ENCODE measurements around the gene CACNB3.

The CACNB3 gene

DNA sequence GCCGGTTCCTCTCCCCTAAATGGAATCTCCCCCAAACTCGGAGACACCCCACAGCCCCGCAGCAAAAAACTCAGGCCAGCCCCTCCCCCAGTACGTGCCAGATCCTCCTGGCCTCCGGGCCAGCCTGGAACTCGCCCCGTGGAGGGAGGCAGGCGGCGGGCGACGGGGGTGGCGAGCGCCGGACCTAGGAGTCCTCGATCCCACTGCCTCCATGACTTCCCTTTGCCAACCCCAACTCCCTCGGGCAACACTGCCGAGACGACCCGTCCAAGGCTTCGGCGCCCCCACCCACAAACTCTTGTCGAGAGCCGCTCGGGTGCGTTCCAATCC, 29.8 kb upstream of the CACNB3 start:
- no peak for DNase-seq (ENCODE audit: low read depth in 2 of 3, low spot score in 2 of 3)

DNA sequence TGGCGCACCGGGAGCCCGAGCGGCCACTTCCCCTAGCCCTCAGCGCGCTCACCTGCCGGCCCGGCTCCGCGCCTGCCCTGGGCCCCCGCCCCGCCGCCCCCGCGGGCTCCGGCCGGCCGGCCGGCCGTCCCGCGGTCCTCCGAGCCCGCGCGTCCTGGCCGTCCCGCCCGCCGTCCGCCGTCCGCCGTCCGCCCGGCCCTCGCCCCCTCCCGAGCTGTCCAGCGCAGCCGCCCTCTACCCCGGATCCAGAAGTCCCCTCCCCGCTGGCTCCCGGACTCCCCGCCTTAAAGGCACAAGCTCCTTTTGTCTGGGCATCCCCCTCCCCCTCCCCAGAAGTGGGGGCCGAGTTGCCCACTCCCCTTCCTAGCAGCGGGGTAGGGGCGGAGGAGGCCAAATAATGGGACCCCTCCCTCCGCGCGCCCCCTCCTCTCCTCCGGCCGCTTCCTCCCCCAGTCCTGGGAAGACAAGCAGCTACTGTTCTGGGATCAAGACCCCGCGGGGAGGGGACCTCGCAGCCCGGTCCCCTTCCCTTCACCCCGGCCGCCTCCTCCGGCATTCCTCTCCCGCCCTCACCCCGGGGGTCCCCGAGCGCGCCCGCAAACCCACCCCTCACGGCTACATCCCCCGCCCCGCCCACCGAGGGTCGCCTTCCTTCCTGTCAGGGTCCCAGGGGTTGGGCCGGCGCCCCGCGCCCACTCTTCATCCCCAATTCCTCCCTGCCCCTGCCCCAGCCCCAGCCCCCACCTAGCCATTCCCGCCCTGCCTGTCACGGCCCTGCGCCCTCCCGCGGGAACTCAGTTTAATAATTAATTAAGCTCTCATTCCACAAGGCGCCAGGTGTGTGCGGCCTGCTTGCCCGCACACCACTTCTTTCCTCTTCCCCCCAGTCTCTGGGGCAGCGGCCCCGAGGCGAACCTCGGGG, 29.2 kb upstream of the CACNB3 start, which contains the start of gene ADCY6:
Gene ADCY6, minus strand, starts transcription at position 236 of the 922 bp plus-strand sequence. CDS start 5,655 bp downstream, outside the sequence.
- no peak for DNase-seq (ENCODE audit: low read depth in 2 of 3, low spot score in 2 of 3)

DNA sequence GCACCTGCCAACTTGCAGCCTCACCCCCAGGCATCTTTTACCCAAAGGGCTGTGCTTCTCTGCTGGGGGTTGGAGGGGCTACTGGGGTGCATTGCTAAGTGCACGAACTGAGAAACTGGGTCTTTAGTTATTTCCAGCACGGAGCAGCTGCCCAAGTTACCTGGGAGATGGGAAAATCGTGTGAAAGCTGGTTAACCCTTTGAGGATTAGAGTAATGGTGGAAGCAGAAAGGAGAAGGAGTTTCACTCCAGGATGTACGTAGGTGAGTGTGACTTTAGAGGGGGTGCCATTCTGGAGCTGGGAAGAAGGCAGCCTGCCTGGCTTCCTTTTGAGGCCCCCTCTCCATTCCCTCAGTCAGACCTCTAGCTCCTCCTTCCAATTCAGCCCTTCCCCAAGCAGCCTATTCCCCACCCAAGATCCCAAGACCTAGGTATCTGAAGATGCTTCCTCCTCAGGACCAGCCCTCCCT, 28.4 kb upstream of the CACNB3 start:
- no peak for DNase-seq (ENCODE audit: low read depth in 2 of 3, low spot score in 2 of 3)

DNA sequence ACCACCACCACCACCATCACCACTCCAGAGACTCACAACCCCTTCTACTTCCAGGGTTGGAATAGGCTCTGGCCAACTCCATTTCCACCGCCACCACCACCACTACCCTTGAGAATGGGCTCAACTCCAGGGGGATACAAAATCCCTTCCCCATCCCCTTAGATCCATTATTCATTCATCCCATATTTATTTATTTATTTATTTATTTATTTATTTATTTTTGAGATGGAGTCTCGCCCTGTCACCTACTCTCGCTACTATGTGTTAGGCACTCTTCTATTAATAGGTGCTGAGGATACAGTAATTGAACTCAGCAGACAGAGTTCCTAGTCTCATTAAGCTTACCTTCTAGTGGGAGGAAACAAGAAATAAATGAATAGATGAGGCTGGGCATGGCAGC, 24.6 kb upstream of the CACNB3 start:
- no peak for DNase-seq (ENCODE audit: low read depth in 2 of 3, low spot score in 2 of 3)

DNA sequence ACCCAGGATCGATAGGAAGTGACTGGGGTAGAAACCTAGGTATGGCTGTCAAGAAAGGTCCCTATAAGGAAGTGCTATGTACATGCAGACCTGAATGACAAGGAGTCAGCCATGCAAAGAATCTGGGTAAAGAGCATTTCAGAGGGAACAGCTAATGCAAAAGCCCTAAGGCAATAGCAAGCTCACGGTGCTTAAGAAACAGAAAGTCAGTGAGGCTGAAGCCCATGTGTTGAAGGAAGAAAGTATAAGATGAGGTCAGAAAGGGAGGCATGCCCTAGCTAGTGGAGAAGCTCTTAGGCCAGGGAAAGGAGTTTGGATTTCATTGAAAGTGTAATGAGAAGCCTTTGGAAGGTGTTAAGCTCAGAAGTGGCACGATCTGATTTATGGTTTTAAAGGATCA, 23.4 kb upstream of the CACNB3 start:
- DNase-seq (ENCODE audit: low read depth in 2 of 3, low spot score in 2 of 3) = no peak

DNA sequence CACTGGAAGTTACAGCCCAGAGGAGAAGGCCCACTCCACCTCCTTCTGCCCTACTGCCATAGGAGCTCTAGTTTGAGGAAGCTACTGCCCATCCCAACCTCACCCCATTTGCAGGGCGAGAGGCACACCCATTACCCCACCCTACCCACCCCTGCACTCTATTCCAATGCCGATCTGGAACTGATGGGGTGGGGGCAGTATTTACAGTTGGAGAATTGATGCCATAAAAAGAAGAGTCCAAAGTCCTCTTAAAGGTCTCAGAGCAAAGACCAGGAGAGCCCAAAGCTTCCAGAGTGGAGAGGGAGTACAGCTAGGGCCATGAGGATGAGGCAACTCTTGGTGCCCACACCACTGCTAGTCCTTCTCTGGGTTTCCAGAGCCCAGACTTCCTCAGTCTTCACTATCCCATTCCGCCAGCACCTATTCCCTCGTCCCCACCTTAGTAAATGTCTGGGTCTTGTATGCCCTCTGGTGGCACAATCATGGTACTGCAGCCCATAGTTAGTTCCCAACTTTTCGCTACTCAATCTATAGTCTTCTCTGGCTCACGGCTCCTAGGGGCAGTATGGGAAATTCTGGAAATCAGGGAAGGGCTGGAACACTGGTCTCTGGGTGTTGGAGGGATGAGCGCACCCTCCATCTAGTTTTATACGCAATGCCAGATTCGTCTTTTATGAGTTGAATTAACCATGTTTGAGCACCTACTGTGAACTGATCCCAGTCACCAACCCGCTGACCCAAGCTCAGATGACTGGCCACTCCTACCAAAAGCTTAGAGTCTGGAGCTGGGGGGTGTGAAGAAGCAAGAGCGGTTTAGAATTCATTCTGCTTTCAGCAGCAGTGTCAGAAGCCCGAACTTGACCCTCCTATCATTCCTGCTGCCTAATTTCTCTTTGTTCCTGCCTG, 22.5 kb upstream of the CACNB3 start:
- peak in 1 of 3 experiments; percentile 48 for DNase-seq (ENCODE audit: low read depth in 2 of 3, low spot score in 2 of 3)

DNA sequence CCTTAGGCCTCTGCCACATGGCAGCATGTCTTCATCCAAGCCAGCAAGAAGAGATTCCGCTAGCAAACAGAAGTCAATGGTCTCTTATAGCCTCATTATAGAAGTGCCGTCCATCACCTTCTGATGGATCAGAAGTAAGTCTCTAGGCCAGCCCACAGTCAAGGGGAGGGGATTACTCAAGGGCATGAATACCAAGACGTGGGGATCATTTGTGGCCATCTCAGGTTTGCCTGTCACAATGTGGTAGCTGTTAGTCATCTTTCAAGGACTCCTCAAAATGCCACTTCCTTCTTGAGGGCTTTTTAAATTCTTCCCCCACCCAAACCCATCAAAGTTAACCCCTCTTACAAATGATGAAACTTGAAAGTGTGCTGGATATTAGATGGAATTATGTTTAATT, 21.3 kb upstream of the CACNB3 start:
- no peak for DNase-seq (ENCODE audit: low read depth in 2 of 3, low spot score in 2 of 3)

DNA sequence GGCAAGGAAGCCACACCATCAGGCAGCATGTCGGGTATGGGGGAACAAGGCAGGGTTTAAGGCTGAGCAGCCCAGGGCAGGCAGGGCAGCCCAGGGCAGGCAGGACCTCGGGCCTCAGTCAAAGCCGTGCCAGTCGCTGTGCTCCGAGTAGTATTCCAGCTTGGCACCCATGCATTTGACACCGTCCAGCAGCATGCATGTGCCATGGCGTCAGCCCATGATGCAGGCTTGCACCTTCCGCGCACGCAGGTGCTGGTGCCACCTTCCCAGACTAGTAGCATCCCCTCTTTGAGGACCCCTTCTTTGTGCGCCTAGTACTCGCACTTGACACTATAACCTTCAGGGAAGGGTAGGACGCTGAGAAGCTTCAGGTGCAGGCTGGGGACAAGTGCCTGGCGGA, 17.8 kb upstream of the CACNB3 start:
- DNase-seq (ENCODE audit: low read depth in 2 of 3, low spot score in 2 of 3) = no peak

DNA sequence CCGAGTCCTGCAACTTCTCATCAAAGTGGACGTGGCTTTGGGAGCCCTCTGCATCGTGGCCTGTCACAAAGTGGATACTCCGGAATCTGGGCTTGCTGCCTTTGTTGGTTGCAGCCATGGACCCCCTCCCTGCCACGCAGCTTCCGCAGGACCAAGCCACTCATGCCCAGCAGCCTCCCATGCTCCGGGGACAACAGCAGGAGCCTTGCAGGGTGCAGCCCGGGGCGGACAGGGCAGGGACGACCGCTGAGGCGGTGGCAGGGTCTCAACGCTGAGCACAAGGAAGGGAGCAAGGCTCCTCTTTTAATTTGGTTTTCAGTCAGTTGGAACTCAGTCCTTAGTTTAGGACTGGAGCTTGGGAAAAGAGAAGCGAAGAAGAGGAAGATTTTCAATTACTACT, 17.3 kb upstream of the CACNB3 start:
- no peak for DNase-seq (ENCODE audit: low read depth in 2 of 3, low spot score in 2 of 3)

DNA sequence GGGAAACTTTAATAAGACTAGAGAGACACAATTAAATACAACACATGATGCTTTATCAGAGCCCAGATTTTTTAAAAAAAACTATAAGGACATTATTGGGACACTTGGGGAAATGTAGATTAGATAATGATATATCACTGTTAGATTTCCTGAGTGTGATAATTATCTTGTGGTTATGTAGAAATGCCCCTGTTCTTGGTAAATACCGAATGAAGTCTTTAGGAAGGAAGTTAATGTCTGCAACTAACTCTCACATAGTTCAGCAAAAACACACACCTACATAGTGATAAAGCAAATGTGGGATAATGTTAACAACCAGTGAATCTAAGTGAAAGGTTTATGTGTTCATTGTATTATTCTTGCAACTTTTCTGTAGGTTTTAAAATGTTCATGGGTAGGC, 14.6 kb upstream of the CACNB3 start:
- no peak for DNase-seq (ENCODE audit: low read depth in 2 of 3, low spot score in 2 of 3)

DNA sequence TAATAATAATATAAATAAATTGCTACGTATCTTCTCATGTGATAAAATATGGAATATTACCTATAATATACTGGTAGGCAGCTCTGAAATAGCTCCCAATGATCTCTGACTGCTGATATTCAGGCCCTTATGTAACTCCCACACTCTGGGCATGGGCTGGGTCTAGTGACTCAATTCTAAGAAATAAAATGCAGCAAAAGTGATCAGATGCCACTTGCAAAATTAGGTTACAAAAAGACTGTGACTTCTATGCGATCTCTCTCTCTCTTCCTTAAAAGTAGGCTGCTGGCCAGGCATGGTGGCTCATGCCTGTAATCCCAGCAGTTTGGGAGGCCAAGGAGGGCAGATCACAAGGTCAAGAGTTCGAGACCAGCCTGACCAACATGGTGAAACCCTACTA, 10.3 kb upstream of the CACNB3 start:
- DNase-seq (ENCODE audit: low read depth in 2 of 3, low spot score in 2 of 3) = no peak

DNA sequence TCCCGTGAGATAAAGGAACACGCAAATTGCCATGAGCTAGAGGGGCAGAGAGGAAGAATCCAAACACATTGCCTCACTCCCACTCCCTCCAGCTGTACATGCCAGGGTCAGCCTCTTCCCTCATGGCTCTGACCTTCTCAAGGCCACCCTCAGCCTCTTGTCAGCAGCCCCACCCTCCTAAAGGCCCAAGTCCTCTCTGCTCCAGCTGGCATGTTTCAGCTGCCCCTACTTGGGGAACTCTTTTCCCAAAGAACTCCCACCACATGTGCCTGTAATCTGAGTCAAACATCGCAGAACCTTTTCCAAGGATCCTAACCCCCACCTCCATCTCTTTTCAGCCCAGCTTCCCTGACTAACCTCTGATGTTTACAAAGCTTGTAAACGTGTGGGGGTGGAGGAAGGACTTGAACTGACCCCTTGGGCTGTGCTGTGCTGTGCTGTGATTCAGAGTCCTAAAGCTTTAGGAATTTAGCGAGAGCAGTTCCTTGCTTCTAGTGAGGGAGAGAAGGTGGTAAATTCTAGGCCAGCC, 7.3 kb upstream of the CACNB3 start:
- DNase-seq (ENCODE audit: low read depth in 2 of 3, low spot score in 2 of 3) = no peak

DNA sequence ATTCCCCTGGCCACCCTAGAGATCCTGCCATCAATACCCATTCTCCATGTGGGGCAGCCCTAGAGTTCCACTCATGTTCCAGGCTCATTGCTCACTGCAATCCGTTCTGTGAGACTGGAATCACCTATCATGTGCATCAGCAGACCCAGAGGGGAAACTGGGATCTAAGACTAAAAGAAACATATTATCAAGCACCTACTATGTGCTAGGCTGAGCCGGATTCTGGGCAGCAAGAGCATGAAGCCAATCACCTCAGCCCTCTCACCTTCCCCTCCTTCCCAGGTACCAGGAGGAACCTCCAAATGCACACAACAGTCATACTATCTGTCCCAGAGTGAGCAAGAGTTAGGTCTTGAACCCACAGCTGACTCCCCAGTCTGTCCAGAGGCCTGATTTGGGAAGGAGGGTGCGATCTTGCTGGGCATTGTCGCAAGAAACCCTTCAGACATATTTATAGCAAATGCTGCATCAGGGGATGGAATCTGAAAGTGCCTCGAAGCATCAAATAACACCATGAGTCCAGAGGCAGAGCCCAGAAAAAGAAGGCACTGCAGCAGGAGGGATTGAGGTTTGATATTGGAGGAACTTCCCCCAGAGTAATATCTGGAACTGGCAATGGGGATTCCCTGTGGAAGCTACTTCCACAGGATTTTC, 6.7 kb upstream of the CACNB3 start:
- no peak for DNase-seq (ENCODE audit: low read depth in 2 of 3, low spot score in 2 of 3)

DNA sequence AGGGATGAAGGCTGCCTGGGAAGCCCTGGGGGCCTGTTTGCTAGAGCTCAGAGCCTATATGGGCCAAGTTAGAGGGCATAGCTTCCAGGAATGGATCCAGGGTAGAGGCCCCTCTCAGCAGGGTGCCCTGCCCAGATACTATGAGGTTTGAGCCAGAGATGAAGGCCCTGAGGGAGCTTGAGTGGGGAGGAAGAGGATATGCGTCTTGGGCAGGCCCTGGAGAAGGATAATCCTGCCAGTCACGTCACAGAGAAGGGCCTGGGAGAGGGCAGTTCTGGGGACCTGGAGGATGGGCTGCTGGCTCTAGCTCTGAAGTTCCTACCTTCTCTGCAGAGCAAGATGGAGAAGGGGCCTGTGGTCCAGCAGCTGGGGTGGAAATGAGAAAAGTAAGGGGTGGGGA, 5.9 kb upstream of the CACNB3 start:
- no peak for DNase-seq (ENCODE audit: low read depth in 2 of 3, low spot score in 2 of 3)

DNA sequence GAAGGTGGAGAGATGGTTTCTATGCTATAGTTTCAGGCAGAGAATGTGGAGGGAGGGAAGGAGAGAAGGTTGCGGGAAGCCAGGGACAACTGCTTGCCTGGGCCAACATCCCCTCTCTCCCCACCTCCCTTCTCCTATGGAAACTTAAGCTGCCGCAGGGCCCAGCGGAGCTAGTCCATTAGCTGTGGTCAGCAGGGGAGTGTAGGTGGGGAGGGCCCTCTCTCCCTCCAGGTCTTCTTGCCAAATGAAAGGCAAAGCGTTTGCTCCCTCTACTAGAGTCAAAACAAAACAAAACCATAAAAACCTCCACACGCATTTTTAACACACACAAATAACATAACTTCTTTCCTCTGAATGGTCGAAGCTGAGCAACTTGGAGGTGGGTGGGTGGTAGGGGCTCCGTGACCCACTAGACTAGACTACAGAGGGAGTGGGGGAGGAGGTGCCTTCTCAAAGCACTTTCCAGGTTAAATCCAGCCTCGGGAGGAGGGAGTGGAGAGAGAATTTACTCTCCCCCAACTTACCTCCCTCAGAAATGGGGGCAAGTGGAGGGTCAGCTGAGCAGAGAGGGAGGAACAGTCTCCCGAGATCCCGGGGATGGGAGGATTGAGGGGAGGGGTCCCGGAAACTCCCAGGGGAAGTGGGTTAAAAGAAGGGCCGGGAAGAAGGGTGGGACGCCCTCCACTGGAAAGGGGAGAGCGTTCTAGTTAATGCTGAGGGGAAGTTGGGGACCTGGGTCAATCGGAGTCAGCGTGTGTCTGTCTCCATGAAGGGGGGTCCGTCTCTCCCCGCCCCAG, 4.6 kb upstream of the CACNB3 start:
- no peak for DNase-seq (ENCODE audit: low read depth in 2 of 3, low spot score in 2 of 3)

DNA sequence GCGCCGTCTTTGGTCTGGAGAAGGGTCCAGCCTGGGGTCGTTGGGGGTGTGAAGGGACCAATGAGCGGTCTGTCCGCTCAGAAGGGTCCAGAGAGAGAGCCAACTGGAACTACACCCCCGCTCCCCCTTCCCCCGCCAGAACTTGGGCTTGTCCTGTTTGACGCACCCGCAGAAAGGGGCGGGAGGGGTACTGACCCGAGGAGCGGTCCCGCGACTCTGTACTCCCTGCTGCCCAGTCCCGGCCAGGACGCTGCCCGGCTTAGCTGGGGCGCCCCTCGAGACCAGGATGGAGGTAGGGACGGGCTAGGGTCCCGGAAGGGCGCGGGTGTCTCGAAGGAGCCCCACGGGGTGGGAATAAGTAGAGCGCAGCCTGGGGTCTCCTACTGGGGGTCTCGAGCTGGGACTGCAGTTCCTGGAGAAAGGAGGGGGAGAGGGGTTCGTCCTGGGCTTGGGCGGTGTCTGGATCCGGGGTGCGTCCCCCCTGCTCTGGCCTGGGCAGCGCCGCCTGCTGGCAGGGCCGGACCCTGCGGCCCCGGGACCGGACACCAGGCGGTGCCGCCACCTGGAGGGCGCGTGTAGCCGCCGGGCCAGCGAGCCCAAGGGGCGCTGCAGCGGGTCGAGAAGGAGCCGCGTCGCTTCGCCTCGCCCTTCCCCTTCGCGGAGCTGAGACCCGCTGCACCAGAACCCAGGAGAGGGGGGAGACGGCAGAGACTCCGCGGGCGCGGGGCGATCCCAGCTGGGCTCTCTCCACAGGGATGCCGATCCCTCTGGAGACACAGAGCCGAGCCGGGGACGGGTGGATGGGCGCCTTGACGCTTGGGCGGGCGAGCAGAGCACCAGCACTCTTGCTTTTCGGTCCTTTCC, 3.8 kb upstream of the CACNB3 start:
- peak; percentile 60 to 79 (median 75) for DNase-seq (ENCODE audit: low read depth in 2 of 3, low spot score in 2 of 3)

DNA sequence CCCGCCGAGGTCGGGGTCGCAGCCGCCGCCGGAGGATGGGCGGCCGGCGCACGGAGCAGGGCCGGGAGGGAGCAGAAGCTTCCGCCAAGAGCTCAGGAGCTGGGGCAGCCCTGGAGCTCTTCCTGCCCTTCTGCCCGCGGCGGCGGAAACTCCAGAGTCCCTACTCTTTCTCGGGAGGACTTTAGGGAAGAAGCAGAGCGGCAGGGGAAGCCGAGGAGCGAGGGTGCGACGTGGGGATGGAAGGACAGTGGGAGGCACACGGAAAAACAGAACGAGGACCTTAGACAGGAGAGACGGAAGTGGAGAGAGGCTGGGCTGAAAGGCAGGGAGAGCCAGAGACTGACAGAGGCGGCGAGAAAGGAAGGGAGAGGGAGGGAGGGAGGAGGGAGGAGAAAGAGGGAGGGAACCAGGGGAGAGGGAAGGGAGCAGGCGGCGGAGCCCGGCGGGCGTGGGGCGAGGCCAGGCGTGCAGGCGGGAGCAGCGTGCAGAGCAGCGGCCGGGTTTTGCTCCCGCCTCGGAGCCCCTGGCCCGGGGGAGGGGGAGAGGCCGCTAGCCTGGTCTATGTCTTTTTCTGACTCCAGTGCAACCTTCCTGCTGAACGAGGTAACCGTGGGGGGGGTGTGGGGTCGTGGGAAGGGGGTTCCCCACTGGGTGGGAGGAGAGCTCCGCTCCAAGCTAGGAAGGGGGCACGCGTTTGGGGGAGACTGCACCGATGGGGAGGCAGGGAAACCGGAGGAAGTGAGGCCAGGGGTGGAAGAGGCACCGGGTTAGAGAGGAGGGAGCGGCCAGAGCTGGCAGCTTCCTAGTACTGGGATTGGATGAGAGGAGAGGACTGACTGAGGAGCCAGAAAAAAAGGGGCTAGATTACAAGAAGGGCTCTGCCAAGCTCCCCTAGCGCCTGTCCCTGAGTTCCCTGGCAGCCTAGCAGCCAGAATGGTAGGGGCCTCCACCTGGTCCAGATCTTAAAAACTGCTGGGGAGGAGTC, 2.9 kb upstream of the CACNB3 start:
- DNase-seq (ENCODE audit: low read depth in 2 of 3, low spot score in 2 of 3) = peak in 1 of 3 experiments; percentile 37

DNA sequence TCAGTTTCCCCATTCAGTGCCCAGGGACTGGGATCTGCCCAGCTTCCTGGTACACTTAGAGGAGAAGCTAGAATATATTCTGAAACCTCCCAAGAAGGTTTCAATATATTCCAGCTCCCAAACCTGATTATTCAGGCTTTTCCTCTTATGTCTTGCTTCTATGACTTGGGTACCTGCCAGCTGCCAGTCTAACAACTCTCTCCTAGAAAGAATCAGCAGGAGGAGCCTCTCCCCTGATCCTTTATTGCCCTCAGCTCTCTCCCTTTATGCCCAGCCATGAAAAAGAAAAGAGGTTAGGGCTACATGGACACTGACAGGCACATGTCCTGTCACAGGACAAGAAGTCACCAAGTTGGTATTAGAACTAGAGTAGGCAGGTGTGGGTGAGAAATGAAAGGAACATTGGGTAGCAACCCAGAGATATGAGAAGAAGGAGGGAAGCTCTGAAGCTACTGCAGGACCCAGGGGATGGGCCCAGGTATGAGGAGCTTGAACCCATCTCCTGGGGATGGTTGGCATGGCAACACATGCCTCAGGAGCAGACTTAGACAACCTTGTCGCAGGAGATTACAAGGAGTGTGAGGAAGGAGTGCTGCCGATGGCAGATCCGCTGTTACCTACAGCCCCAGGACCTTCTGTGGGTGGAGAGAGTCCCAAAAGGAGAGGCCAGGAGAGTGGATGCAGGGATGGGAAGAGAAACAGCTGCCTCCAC, 2.0 kb upstream of the CACNB3 start:
- no peak for DNase-seq (ENCODE audit: low read depth in 2 of 3, low spot score in 2 of 3)

Data from activated CD8-positive, alpha-beta memory T cell treated with anti-CD3 and anti-CD28 coated beads for 48 hours (primary cell).